Neural cell (in vitro differentiated cells): ENCODE results near the gene SLC24A1. TPM values are rescaled to one million over a fixed set of nuclear protein-coding genes. Genes with fewer than 3 reads are reported as not detected.

Experiments used
- H2AFZ ChIP-seq: fragments of 200-600, 300-800 bp; sonication (generic), shearing (Covaris generic); 2 replicates; pipeline ENCODE4 v1.6.0; 2014; ENCODE audit warnings: low read depth, mild to moderate bottlenecking, antibody characterized with exemption, low read length, moderate library complexity
- H3F3A ChIP-seq: fragments of 200-600 bp; shearing (Covaris generic); 2 replicates; pipeline ENCODE4 v1.6.1; 2016; ENCODE audit warnings: mild to moderate bottlenecking, moderate library complexity, mixed read lengths, antibody characterized with exemption, low read length; ENCODE audit not compliant: insufficient read depth, poor library complexity, severe bottlenecking
- H3K27ac ChIP-seq: fragments of 200-600, 300-800 bp; sonication (generic), shearing (Covaris generic); 2 replicates; pipeline ENCODE4 v1.5.1; 2014; ENCODE audit warnings: mild to moderate bottlenecking, low read length, moderate library complexity
- H3K27me3 ChIP-seq: fragments of 300-800, 200-600 bp; sonication (generic), shearing (Covaris generic); 2 replicates; pipeline ENCODE4 v1.6.0; 2014; ENCODE audit warnings: mild to moderate bottlenecking, low read depth, low read length, moderate library complexity; ENCODE audit not compliant: insufficient read depth
- H3K36me3 ChIP-seq: fragments of 300-800, 200-600 bp; sonication (generic), shearing (Covaris generic); 2 replicates; pipeline ENCODE4 v1.5.1; 2014; ENCODE audit warnings: mild to moderate bottlenecking, antibody characterized with exemption, low read length, moderate library complexity; ENCODE audit not compliant: insufficient read depth
- H3K4me2 ChIP-seq: fragments of 300-800, 200-600 bp; sonication (generic), shearing (Covaris generic); 2 replicates; pipeline ENCODE4 v1.6.0; 2014; ENCODE audit warnings: mild to moderate bottlenecking, low read length
- H3K4me3 ChIP-seq: fragments of 300-800, 200-600 bp; sonication (generic), shearing (Covaris generic); 2 replicates; pipeline ENCODE4 v1.5.1; 2014; ENCODE audit warnings: mild to moderate bottlenecking, low read length, moderate library complexity
- H3K79me2 ChIP-seq: fragments of 200-600 bp; shearing (Covaris generic); replicated peaks from 2 replicates; pipeline ENCODE4 v1.6.0; 2014; ENCODE audit warnings: mild to moderate bottlenecking, low read length, moderate library complexity; ENCODE audit not compliant: insufficient read depth
- H3K9ac ChIP-seq: fragments of 300-800, 200-600 bp; sonication (generic), shearing (Covaris generic); 2 replicates; pipeline ENCODE4 v1.6.1; 2016; ENCODE audit warnings: mild to moderate bottlenecking, low read length, mixed read lengths
- H3K9me2 ChIP-seq: fragments of 200-600 bp; shearing (Covaris generic); 2 replicates; pipeline ENCODE4 v1.6.1; 2016; ENCODE audit warnings: mild to moderate bottlenecking, low read length, mixed read lengths; ENCODE audit not compliant: insufficient read depth
- H3K9me3 ChIP-seq: fragments of 200-600, 300-800 bp; sonication (generic), shearing (Covaris generic); 2 replicates; pipeline ENCODE4 v1.6.1; 2016; ENCODE audit warnings: mild to moderate bottlenecking, mixed run types, low read length, moderate library complexity, mixed read lengths
- H4K20me1 ChIP-seq: fragments of 200-600 bp; shearing (Covaris generic); 2 replicates; pipeline ENCODE4 v1.6.1; 2016; ENCODE audit warnings: mild to moderate bottlenecking, mixed run types; ENCODE audit not compliant: insufficient read depth
- EP300 ChIP-seq: fragments of 450-650 bp; conservative IDR thresholded peaks from 2 replicates; pipeline ENCODE4 v1.6.1; 2014; ENCODE audit warnings: antibody characterized with exemption, mild to moderate bottlenecking, moderate library complexity; ENCODE audit not compliant: poor library complexity, severe bottlenecking
- EZH2 ChIP-seq: fragments of 200-600, 300-800 bp; shearing (Covaris generic), sonication (generic); IDR thresholded peaks from 2 replicates; pipeline ENCODE4 v1.6.1; 2014; ENCODE audit warnings: antibody characterized with exemption, low read length, borderline replicate concordance, mild to moderate bottlenecking; ENCODE audit not compliant: insufficient read depth, poor library complexity, severe bottlenecking
- MXI1 ChIP-seq: fragments of 450-650 bp; conservative IDR thresholded peaks from 2 replicates; pipeline ENCODE4 v1.6.1; 2014; ENCODE audit warnings: antibody characterized with exemption, mild to moderate bottlenecking; ENCODE audit not compliant: poor library complexity, severe bottlenecking
- POLR2AphosphoS5 ChIP-seq: IDR thresholded peaks from 2 replicates; pipeline ENCODE4 v1.6.1; 2012
- RAD21 ChIP-seq: fragments of 450-650 bp; conservative IDR thresholded peaks from 2 replicates; pipeline ENCODE4 v1.6.1; 2014; ENCODE audit warnings: antibody characterized with exemption, mild to moderate bottlenecking, moderate library complexity
- SMC3 ChIP-seq: fragments of 450-650 bp; conservative IDR thresholded peaks from 2 replicates; pipeline ENCODE4 v1.6.1; 2014; ENCODE audit warnings: antibody characterized with exemption, mild to moderate bottlenecking, moderate library complexity; ENCODE audit not compliant: poor library complexity
- TAF1 ChIP-seq: IDR thresholded peaks from 2 replicates; pipeline ENCODE4 v1.6.1; 2012; ENCODE audit warnings: low read depth
- polyA plus RNA-seq: library from polyadenylated mRNA; depleted of rRNA; stranded (reverse); fragments of >200 nt; gene quantifications from 2 replicates; pipeline ENCODE4 v1.2.3, GENCODE V29; 2014
- TF ChIP-seq, protein P1 (sequence below): IDR thresholded peaks from 2 replicates; pipeline ENCODE4 v1.6.1; 2012; ENCODE audit warnings: borderline replicate concordance
- TF ChIP-seq, protein P2 (sequence below): fragments of 450-650 bp; IDR thresholded peaks from 2 replicates; pipeline ENCODE4 v1.5.1; 2014; ENCODE audit warnings: antibody characterized with exemption, mild to moderate bottlenecking, moderate library complexity; ENCODE audit not compliant: poor library complexity, severe bottlenecking

Gene SLC24A1
- polyA plus RNA-seq, 1 donor from 2014 or later: 0.72 TPM

DNA sequence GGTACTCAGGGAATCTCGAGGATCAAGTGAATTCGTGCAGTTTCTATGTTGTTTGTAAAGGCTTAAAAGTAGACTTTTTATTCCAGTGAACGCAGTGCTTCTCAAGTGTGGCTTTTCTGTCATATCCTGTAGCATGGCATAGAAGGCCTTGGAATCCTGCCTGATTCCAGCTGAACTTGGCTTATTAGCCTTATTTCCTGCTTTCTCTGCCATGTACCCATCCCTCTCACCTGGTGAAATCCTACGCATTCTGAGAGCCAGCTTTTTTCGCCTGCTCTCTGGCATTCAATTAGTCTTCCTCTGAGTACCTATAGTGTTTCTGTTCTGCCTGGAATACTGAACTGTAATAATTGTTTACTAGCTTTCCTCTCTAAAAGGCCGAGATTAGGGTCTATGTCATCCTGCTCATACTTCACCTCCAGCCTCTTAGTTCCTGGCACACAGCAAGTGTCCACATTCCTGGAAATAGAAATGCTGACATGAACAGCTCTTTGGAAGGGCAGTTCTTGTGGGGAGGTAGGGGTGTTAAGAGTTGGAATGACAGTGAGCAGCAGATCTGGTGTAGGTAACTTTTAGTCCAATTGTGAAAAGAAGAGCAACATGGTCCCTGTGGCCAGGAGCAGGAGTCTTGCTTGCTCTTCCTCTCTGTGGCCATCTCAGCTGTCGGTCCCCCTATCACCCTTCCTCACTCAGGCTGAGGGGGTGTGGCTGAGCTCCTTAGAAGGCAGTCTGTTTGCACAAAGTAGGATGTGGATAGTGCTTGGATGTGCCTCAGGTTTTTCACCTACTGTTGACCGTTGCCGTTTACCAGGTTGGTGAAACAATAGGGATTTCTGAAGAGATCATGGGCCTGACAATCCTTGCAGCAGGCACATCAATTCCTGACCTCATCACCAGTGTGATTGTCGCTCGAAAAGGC, 30.4 kb downstream of the SLC24A1 start:
- H3K4me2 ChIP-seq: no peak overlapping the region
- no peak for TF ChIP-seq EZH2
- no peak for TF ChIP-seq EP300
- no peak for TF ChIP-seq SMC3
- no peak for TF ChIP-seq RAD21
- no peak for TF ChIP-seq TAF1
- no peak for TF ChIP-seq POLR2AphosphoS5
- TF ChIP-seq, protein P1, sequence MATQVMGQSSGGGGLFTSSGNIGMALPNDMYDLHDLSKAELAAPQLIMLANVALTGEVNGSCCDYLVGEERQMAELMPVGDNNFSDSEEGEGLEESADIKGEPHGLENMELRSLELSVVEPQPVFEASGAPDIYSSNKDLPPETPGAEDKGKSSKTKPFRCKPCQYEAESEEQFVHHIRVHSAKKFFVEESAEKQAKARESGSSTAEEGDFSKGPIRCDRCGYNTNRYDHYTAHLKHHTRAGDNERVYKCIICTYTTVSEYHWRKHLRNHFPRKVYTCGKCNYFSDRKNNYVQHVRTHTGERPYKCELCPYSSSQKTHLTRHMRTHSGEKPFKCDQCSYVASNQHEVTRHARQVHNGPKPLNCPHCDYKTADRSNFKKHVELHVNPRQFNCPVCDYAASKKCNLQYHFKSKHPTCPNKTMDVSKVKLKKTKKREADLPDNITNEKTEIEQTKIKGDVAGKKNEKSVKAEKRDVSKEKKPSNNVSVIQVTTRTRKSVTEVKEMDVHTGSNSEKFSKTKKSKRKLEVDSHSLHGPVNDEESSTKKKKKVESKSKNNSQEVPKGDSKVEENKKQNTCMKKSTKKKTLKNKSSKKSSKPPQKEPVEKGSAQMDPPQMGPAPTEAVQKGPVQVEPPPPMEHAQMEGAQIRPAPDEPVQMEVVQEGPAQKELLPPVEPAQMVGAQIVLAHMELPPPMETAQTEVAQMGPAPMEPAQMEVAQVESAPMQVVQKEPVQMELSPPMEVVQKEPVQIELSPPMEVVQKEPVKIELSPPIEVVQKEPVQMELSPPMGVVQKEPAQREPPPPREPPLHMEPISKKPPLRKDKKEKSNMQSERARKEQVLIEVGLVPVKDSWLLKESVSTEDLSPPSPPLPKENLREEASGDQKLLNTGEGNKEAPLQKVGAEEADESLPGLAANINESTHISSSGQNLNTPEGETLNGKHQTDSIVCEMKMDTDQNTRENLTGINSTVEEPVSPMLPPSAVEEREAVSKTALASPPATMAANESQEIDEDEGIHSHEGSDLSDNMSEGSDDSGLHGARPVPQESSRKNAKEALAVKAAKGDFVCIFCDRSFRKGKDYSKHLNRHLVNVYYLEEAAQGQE: no peak
- TF ChIP-seq, protein P2, sequence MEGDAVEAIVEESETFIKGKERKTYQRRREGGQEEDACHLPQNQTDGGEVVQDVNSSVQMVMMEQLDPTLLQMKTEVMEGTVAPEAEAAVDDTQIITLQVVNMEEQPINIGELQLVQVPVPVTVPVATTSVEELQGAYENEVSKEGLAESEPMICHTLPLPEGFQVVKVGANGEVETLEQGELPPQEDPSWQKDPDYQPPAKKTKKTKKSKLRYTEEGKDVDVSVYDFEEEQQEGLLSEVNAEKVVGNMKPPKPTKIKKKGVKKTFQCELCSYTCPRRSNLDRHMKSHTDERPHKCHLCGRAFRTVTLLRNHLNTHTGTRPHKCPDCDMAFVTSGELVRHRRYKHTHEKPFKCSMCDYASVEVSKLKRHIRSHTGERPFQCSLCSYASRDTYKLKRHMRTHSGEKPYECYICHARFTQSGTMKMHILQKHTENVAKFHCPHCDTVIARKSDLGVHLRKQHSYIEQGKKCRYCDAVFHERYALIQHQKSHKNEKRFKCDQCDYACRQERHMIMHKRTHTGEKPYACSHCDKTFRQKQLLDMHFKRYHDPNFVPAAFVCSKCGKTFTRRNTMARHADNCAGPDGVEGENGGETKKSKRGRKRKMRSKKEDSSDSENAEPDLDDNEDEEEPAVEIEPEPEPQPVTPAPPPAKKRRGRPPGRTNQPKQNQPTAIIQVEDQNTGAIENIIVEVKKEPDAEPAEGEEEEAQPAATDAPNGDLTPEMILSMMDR: no peak
- TF ChIP-seq MXI1: no peak
- H3F3A ChIP-seq: no peaks in the 10 kb centered on the region
- no peak overlapping the region for H3K4me3 ChIP-seq
- H3K36me3 ChIP-seq: no peaks in the 10 kb centered on the region
- no peak overlapping the region for H3K27ac ChIP-seq
- no peaks in the 10 kb centered on the region for H4K20me1 ChIP-seq
- no peaks in the 10 kb centered on the region for H3K27me3 ChIP-seq
- no peak overlapping the region for H2AFZ ChIP-seq
- no peaks in the 10 kb centered on the region for H3K9me3 ChIP-seq
- H3K79me2 ChIP-seq: no peaks in the 10 kb centered on the region
- no peak overlapping the region for H3K9ac ChIP-seq
- no peaks in the 10 kb centered on the region for H3K9me2 ChIP-seq

DNA sequence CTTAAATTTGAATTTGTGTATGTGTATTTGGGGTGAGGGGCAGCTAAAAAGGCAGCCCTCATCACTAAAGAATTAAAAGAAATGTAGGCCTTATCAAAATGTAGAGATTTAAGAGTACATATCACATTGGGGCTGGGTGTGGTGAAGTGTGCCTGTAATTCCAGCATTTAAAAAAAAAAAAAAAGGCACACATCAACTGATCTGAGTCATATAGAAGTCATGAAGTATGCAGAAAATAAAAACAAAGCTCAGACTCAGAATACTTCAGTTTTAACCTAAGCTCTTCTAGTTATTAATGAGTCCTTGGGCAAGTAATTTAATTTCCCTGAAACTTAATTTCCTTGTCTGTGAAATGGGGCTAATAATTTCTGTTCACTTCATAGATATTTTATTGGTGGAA, 31.6 kb downstream of the SLC24A1 start:
- Histone ChIP-seq H3K27me3 (no peaks in the 10 kb centered on the region), H3K36me3 (no peaks in the 10 kb centered on the region), H3K27ac (no peak overlapping the region), H3K9ac (no peak overlapping the region), H3F3A (no peaks in the 10 kb centered on the region), H3K9me2 (no peaks in the 10 kb centered on the region), H4K20me1 (no peaks in the 10 kb centered on the region), H3K79me2 (no peaks in the 10 kb centered on the region), H3K4me3 (no peak overlapping the region), H3K9me3 (no peaks in the 10 kb centered on the region), H2AFZ (no peak overlapping the region), H3K4me2 (no peak overlapping the region)
- TF ChIP-seq EP300: no peak
- no peak for TF ChIP-seq MXI1
- no peak for TF ChIP-seq SMC3
- TF ChIP-seq TAF1: no peak
- TF ChIP-seq RAD21: no peak
- no peak for TF ChIP-seq POLR2AphosphoS5
